Esophagus squamous epithelium (tissue), 5 donors: ENCODE results near the gene TMED10. TPM values are rescaled to one million over a fixed set of nuclear protein-coding genes. Genes with fewer than 3 reads are reported as not detected.
A peak's percentile ranks its signal among the peaks of the same experiment; 100 is the strongest.

Experiments used
- DNase-seq: peaks from one replicate; lab custom pipeline; 2025; lab: John Stamatoyannopoulos, UW
- H3K27ac ChIP-seq, 4 donors: fragments of 200-600 bp; sonication (generic); one replicate each; pipeline ENCODE4 v1.5.1; 2016 to 2019; ENCODE audit warnings: mild to moderate bottlenecking in 1 of 4
- H3K27me3 ChIP-seq, 4 donors: fragments of 200-600 bp; sonication (generic); 1 replicate in 3 of 4; 2 replicates in 1 of 4; pipeline versions ENCODE4 v1.5.1 to v1.6.0; 2017 to 2021; ENCODE audit warnings: antibody characterized with exemption in 1 of 4
- H3K36me3 ChIP-seq, 3 donors: fragments of 200-600 bp; sonication (generic); one replicate each; pipeline ENCODE4 v1.5.1; 2016 to 2019
- H3K4me1 ChIP-seq, 3 donors: fragments of 200-600 bp; sonication (generic); one replicate each; pipeline ENCODE4 v1.5.1; 2017 to 2019
- H3K4me3 ChIP-seq, 4 donors: fragments of 200-600 bp; sonication (generic); 1 replicate in 3 of 4; 2 replicates in 1 of 4; pipeline ENCODE4 v1.5.1; 2016 to 2019; ENCODE audit warnings: mild to moderate bottlenecking in 2 of 4, moderate library complexity in 1 of 4
- H3K9me3 ChIP-seq, 3 donors: fragments of 200-600 bp; sonication (generic); one replicate each; pipeline ENCODE4 v1.5.1; 2016 to 2019
- CTCF ChIP-seq, 6 experiments: fragments of 450-650 bp in 4 of 6; fragments of 200-600 bp in 2 of 6; sonication (generic) in 2 of 6; IDR thresholded peaks; one replicate each; pipeline ENCODE4 v1.5.1; 2016 to 2019; ENCODE audit warnings: antibody characterized with exemption in 6 of 6, mild to moderate bottlenecking in 4 of 6, moderate library complexity in 4 of 6
- POLR2A ChIP-seq, 4 donors: fragments of 450-650 bp; IDR thresholded peaks; one replicate each; pipeline ENCODE4 v1.6.1; 2017; ENCODE audit warnings: antibody characterized with exemption in 4 of 4, mild to moderate bottlenecking in 4 of 4, moderate library complexity in 3 of 4
- WGBS, 2 donors: methylation state at CpG; one replicate each; pipeline ENCODE4 v1.1.5; 2018; 5-methylcytosine and 5-hydroxymethylcytosine counted together
- intact Hi-C: fragments of 100-400 bp; cut with DNase I; formaldehyde crosslinking; loops from one replicate; pipeline ENCODE4 v1.15.0; 2022
- small RNA-seq, 4 donors: library from RNA; depleted of rRNA; stranded (forward); fragments of <200 nt; gene quantifications; one replicate each; pipeline ENCODE3, GENCODE V24; 2016
- total RNA-seq, 4 donors: library from RNA; depleted of rRNA; stranded (reverse); fragments of >200 nt; gene quantifications; one replicate each; pipeline ENCODE4 v1.1.0, GENCODE V29; 2016
- donor health status: DM: yes; HTN: yes; CAD: no.

The TMED10 gene
- total RNA-seq, 4 donors from 2014 or later: 174 to 267 (median 206) TPM

- peaks cover 0 to 48% (median 34%) of the 10 kb centered on the region in 3 donors for H3K36me3 ChIP-seq
- peak overlapping the region in 1 of 4 donors; percentile 0 for H3K4me3 ChIP-seq
- 41 to 78% methylated on average over 2 of the region's 2 CpGs for WGBS, 2 donors
- intact Hi-C loops: loop anchor here (5.0 to 10.0 kb wide), 3 partner anchors 77 to 167 kb away; partner anchors contain the start of gene EIF2B2
- H3K27me3 ChIP-seq: no peaks in the 10 kb centered on the region
- peaks cover 6 to 60% (median 13%) of the 10 kb centered on the region in 3 donors for H3K4me1 ChIP-seq
- H3K27ac ChIP-seq: peak overlapping the region in 3 of 4 donors; percentile 14 to 65 (median 54)
- DNase-seq: no peak
- no peak for TF ChIP-seq CTCF (IDR thresholded peaks at IDR 0.05)
- TF ChIP-seq POLR2A (IDR thresholded peaks at IDR 0.05): no peak
- H3K9me3 ChIP-seq: no peaks in the 10 kb centered on the region
Measured at GRCh38 chr14:75081660-75082229, 94.7 kb downstream of the TMED10 start.

Small RNAs within 50 kb of the gene (small RNA-seq; reads per million reads assigned to genes)
- gene HIF1AP1: 0 reads per million in 4 donors
- gene RNU4ATAC14P: 0 reads per million in 4 donors

Other genes starting within 250 kb of the TMED10 start
- gene PGF, start 221.0 kb downstream of the TMED10 start, total RNA-seq: 10 to 100 TPM in 1 of 4 donors, 1 to 10 TPM in 3; 1.6 to 42.3 (median 6.2) TPM
- gene EIF2B2, start 173.7 kb downstream of the TMED10 start, total RNA-seq: 10 to 100 TPM; 27.8 to 41.0 (median 39.0) TPM
- 10 to 100 TPM in 3 of 4 donors, 1 to 10 TPM in 1; 8.4 to 39.7 (median 11.0) TPM for gene MLH3, start 125.1 kb downstream of the TMED10 start, total RNA-seq
- gene ACYP1, start 112.6 kb downstream of the TMED10 start, total RNA-seq: 10 to 100 TPM; 11.0 to 28.0 (median 15.4) TPM
- gene ZC2HC1C, start 107.0 kb downstream of the TMED10 start, total RNA-seq: 1 to 10 TPM in 3 of 4 donors, under 1 TPM in 1; 0.64 to 5.0 (median 2.2) TPM
- 10 to 100 TPM; 16.6 to 37.2 (median 17.8) TPM for gene NEK9, start 49.6 kb downstream of the TMED10 start, total RNA-seq
- 100 to 1,000 TPM in 1 of 4 donors, 10 to 100 TPM in 3; 62.2 to 181 (median 88.6) TPM for gene FOS, start 102.2 kb upstream of the TMED10 start, total RNA-seq